OCI-LY7 (cell line): ENCODE measurements around the gene DPYSL3. TPM values are rescaled to one million over a fixed set of nuclear protein-coding genes. Genes with fewer than 3 reads are reported as not detected.
A peak's percentile ranks its signal among the peaks of the same experiment; 100 is the strongest.

Experiments
- BruUV-seq: library from RNA; stranded (reverse); fragments of 400-500 nt; replicated peaks from 2 replicates; lab custom pipeline; 2021; lab: Mats Ljungman, UMichigan
- CTCF ChIA-PET: fragments of 300-600 bp; sonication (Branson Sonifier 250); formaldehyde crosslinking; loops from one replicate; lab custom pipeline; 2022; ENCODE audit warnings: antibody characterized with exemption; ENCODE audit not compliant: unreplicated experiment; lab: Charles Lee
- POLR2A ChIA-PET: fragments of 300-600 bp; sonication (Branson Sonifier 250); formaldehyde crosslinking; loops from one replicate; lab custom pipeline; 2022; ENCODE audit warnings: antibody characterized with exemption; lab: Charles Lee
- DNase-seq: peaks from one replicate; pipeline ENCODE4 v3.0.0-alpha.2; 2015; ENCODE audit warnings: low spot score
- H2AFZ ChIP-seq: fragments of 200-600 bp; sonication (generic), shearing (Covaris generic); 2 replicates; pipeline ENCODE4 v1.6.1; 2014; ENCODE audit warnings: mild to moderate bottlenecking, antibody characterized with exemption, low read length, moderate library complexity
- H3K27ac ChIP-seq: fragments of 200-600 bp; sonication (generic); 2 replicates; pipeline ENCODE4 v1.5.1; 2014; ENCODE audit warnings: mixed run types, low read depth, mild to moderate bottlenecking, moderate library complexity, low read length, inconsistent platforms; ENCODE audit not compliant: poor library complexity, severe bottlenecking
- H3K36me3 ChIP-seq: fragments of 200-600 bp; sonication (generic); 2 replicates; pipeline ENCODE4 v1.6.1; 2014; ENCODE audit warnings: mild to moderate bottlenecking, antibody characterized with exemption, low read length, moderate library complexity, mixed read lengths; ENCODE audit not compliant: insufficient read depth
- H3K4me1 ChIP-seq: fragments of 200-600 bp; sonication (generic); 2 replicates; pipeline ENCODE4 v1.5.1; 2014; ENCODE audit warnings: mild to moderate bottlenecking, low read length; ENCODE audit not compliant: insufficient read depth, poor library complexity, severe bottlenecking
- H3K4me2 ChIP-seq: fragments of 200-600 bp; sonication (generic); 2 replicates; pipeline ENCODE4 v1.6.1; 2014; ENCODE audit warnings: mild to moderate bottlenecking, low read length
- H3K4me3 ChIP-seq: fragments of 200-600 bp; sonication (generic); 2 replicates; pipeline ENCODE4 v1.5.1; 2014; ENCODE audit warnings: mild to moderate bottlenecking, low read depth, low read length; ENCODE audit not compliant: poor library complexity, severe bottlenecking
- H3K79me2 ChIP-seq: fragments of 200-600 bp; sonication (generic); 2 replicates; pipeline ENCODE4 v1.6.1; 2016; ENCODE audit warnings: low read depth, mild to moderate bottlenecking, low read length, moderate library complexity, mixed read lengths; ENCODE audit not compliant: insufficient read depth
- H3K9me2 ChIP-seq: fragments of 200-600 bp; sonication (generic); 2 replicates; pipeline ENCODE4 v1.6.1; 2016; ENCODE audit warnings: mild to moderate bottlenecking, low read length, mixed read lengths; ENCODE audit not compliant: insufficient read depth
- H3K9me3 ChIP-seq: fragments of 200-600 bp; sonication (generic); 2 replicates; pipeline ENCODE4 v1.6.1; 2014; ENCODE audit warnings: mild to moderate bottlenecking, mixed run types, low read length, mixed read lengths
- H4K20me1 ChIP-seq: fragments of 200-600 bp; sonication (generic); 2 replicates; pipeline ENCODE4 v1.6.1; 2014; ENCODE audit warnings: mild to moderate bottlenecking, antibody characterized with exemption, low read length, moderate library complexity, mixed read lengths; ENCODE audit not compliant: insufficient read depth
- EZH2phosphoT487 ChIP-seq: fragments of 200-600 bp; sonication (generic); IDR thresholded peaks from 2 replicates; pipeline ENCODE4 v1.6.1; 2018; ENCODE audit warnings: low read depth, borderline replicate concordance, mild to moderate bottlenecking, mixed run types, antibody characterized with exemption, low read length, moderate library complexity, mixed read lengths
- intact Hi-C: fragments of 100-400 bp; cut with micrococcal nuclease; formaldehyde crosslinking; loops from one replicate; pipeline ENCODE4 v1.10.0; 2022; ENCODE audit not compliant: unreplicated experiment
- total RNA-seq, 2 experiments: library from RNA; depleted of rRNA in 1 of 2; stranded (reverse); fragments of >200 nt in 1 of 2; shearing (Covaris generic) in 1 of 2; gene quantifications; 2 replicates each; pipeline ENCODE4 v1.2.3, GENCODE V29; 2014 to 2022
- TF ChIP-seq, protein P1 (sequence below): fragments of 200-600 bp; sonication (generic); conservative IDR thresholded peaks from 2 replicates; pipeline ENCODE4 v1.5.1; 2014; ENCODE audit warnings: mild to moderate bottlenecking, antibody characterized with exemption, low read length, moderate library complexity, mixed read lengths

The DPYSL3 gene
- total RNA-seq, 2 experiments from 2014 or later: not detected

- H3K9me2 ChIP-seq: no peaks in the 10 kb centered on the region
- DNase-seq: no peak
- no peak overlapping the region for H3K4me2 ChIP-seq
- intact Hi-C loops: no loop called here
- TF ChIP-seq EZH2phosphoT487: no peak
- TF ChIP-seq, protein P1, sequence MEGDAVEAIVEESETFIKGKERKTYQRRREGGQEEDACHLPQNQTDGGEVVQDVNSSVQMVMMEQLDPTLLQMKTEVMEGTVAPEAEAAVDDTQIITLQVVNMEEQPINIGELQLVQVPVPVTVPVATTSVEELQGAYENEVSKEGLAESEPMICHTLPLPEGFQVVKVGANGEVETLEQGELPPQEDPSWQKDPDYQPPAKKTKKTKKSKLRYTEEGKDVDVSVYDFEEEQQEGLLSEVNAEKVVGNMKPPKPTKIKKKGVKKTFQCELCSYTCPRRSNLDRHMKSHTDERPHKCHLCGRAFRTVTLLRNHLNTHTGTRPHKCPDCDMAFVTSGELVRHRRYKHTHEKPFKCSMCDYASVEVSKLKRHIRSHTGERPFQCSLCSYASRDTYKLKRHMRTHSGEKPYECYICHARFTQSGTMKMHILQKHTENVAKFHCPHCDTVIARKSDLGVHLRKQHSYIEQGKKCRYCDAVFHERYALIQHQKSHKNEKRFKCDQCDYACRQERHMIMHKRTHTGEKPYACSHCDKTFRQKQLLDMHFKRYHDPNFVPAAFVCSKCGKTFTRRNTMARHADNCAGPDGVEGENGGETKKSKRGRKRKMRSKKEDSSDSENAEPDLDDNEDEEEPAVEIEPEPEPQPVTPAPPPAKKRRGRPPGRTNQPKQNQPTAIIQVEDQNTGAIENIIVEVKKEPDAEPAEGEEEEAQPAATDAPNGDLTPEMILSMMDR: 0 out of 2 replicates have a peak, but pooled peaks have one; percentile 30
- no peaks in the 10 kb centered on the region for H4K20me1 ChIP-seq
- ChIA-PET CTCF (no interaction called here), POLR2A (interaction anchor here (0.9 to 1.0 kb wide), 2 partner anchors 9 to 10 kb away, joined by 3 read pairs; no protein-coding TSS in a partner anchor)
- H3K9me3 ChIP-seq: no peaks in the 10 kb centered on the region
- H3K36me3 ChIP-seq: no peaks in the 10 kb centered on the region
- no peak overlapping the region for H3K27ac ChIP-seq
- no peaks in the 10 kb centered on the region for H3K79me2 ChIP-seq
- H3K4me3 ChIP-seq: no peak overlapping the region
- H3K4me1 ChIP-seq: no peaks in the 10 kb centered on the region
- BruUV-seq: no TSS peak
- H2AFZ ChIP-seq: no peak overlapping the region
Observed at GRCh38 chr5:147397616-147398015, 112.3 kb downstream of the DPYSL3 start.

DNA sequence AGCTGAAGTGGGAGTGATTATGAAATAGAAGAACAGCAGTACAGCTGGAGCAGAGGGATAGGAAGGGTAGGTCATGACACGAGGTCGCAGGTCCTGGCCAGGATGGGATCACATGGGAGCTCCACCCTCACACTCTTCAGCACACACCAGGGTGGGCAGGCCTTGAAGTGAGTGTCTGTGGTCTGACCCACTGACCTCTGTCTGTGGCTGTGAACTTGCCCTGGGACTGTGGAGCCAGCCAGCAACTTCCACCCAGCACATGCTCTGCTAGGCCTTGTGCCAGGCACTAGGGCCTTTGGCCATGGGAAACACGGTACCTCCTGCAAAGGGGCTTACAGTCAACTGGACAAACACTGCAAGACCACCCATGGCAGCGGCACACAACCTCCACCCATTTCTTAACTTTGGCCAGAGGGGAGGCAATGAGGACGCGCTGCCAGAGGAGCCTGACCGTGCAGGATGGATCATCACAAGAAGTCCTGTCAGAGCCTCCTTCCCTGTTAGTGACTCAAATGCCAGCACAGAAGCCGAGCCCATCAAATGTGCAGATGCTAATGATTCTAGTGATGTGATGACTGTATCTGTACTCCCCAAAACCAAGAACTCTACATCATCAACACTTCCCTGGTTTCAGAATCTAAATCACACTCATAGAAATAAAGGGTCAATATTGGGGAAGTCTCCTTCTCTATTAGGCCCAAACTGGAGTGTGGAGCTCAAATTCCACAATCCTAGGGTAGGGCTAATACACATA is 113.6 kb downstream of the DPYSL3 start:
- intact Hi-C loops: no loop called here
- Histone ChIP-seq H3K9me3 (no peaks in the 10 kb centered on the region), H3K4me1 (no peaks in the 10 kb centered on the region), H2AFZ (no peak overlapping the region), H3K4me2 (no peak overlapping the region), H3K36me3 (no peaks in the 10 kb centered on the region), H4K20me1 (no peaks in the 10 kb centered on the region), H3K79me2 (no peaks in the 10 kb centered on the region), H3K9me2 (no peaks in the 10 kb centered on the region), H3K27ac (no peak overlapping the region), H3K4me3 (no peak overlapping the region)
- ChIA-PET POLR2A (no interaction called here), CTCF (no interaction called here)
- DNase-seq: no peak
- TF ChIP-seq, protein P1: no peak
- TF ChIP-seq EZH2phosphoT487: no peak
- no TSS peak for BruUV-seq
